ENCODE results near the gene PNMA6E. TPM values are rescaled to one million over a fixed set of nuclear protein-coding genes. Genes with fewer than 3 reads are reported as not detected.
"Not testable (repeated sequence)": the region's sequence is repeated elsewhere in the genome, so short reads cannot be mapped to it uniquely, and the experiment has no call there.

PNMA6E gene
- total and polyA plus RNA-seq, 2 experiments from 2014 or later = 0.06 TPM; not detected in 1

- Histone ChIP-seq H3K36me3 (no peaks in the 10 kb centered on the region), H3K27me3 (no peaks in the 10 kb centered on the region), H3K9me3 (ENCODE audit: low read depth) (no peaks in the 10 kb centered on the region), H3K4me3 (no peak overlapping the region), H3K27ac (no peak overlapping the region), H3K4me1 (ENCODE audit: low read depth) (no peaks in the 10 kb centered on the region)
- no peak for TF ChIP-seq CTCF (IDR thresholded peaks at IDR 0.05; ENCODE audit: low read depth, low read length)
- DNase-seq (ENCODE audit: low read depth in 1 of 2, low spot score in 1 of 2) = no peak
These were observed 12.3 kb downstream of the PNMA6E start for GRCh38 chrX:153388722-153389459.

- no peak for DNase-seq (ENCODE audit: low read depth in 1 of 2, low spot score in 1 of 2)
- no peaks in the 10 kb centered on the region for H3K4me1 ChIP-seq (ENCODE audit: low read depth)
- H3K9me3 ChIP-seq (ENCODE audit: low read depth) = no peaks in the 10 kb centered on the region
- H3K36me3 ChIP-seq = no peaks in the 10 kb centered on the region
- H3K27me3 ChIP-seq = no peaks in the 10 kb centered on the region
- no peak overlapping the region for H3K27ac ChIP-seq
- TF ChIP-seq CTCF (IDR thresholded peaks at IDR 0.05; ENCODE audit: low read depth, low read length) = no peak
- no peak overlapping the region for H3K4me3 ChIP-seq
These were observed 13.0 kb downstream of the PNMA6E start for GRCh38 chrX:153387987-153388721.

GRCh38 chrX:153387345-153387744 lies 13.8 kb downstream of the PNMA6E start:
- no peaks in the 10 kb centered on the region for H3K9me3 ChIP-seq (ENCODE audit: low read depth)
- H3K36me3 ChIP-seq = no peaks in the 10 kb centered on the region
- H3K4me1 ChIP-seq (ENCODE audit: low read depth) = no peaks in the 10 kb centered on the region
- no peaks in the 10 kb centered on the region for H3K27me3 ChIP-seq
- no peak for TF ChIP-seq CTCF (IDR thresholded peaks at IDR 0.05; ENCODE audit: low read depth, low read length)
- no peak for DNase-seq (ENCODE audit: low read depth in 1 of 2, low spot score in 1 of 2)
- no peak overlapping the region for H3K27ac ChIP-seq
- H3K4me3 ChIP-seq = no peak overlapping the region

GRCh38 chrX:153386097-153386496 lies 15.1 kb downstream of the PNMA6E start:
- Histone ChIP-seq H3K4me1 (ENCODE audit: low read depth) (no peaks in the 10 kb centered on the region), H3K27me3 (no peaks in the 10 kb centered on the region), H3K36me3 (no peaks in the 10 kb centered on the region), H3K4me3 (no peak overlapping the region), H3K9me3 (ENCODE audit: low read depth) (no peaks in the 10 kb centered on the region), H3K27ac (no peak overlapping the region)
- DNase-seq (ENCODE audit: low read depth in 1 of 2, low spot score in 1 of 2) = no peak
- no peak for TF ChIP-seq CTCF (IDR thresholded peaks at IDR 0.05; ENCODE audit: low read depth, low read length)

GRCh38 chrX:153384973-153385372 lies 16.2 kb downstream of the PNMA6E start:
- H3K4me1 ChIP-seq (ENCODE audit: low read depth); H3K4me3 ChIP-seq; H3K27ac ChIP-seq; H3K27me3 ChIP-seq; DNase-seq (ENCODE audit: low read depth in 1 of 2, low spot score in 1 of 2); H3K36me3 ChIP-seq; H3K9me3 ChIP-seq (ENCODE audit: low read depth): not testable (repeated sequence)

GRCh38 chrX:153384390-153384789 lies 16.8 kb downstream of the PNMA6E start:
- no peak for DNase-seq (ENCODE audit: low read depth in 1 of 2, low spot score in 1 of 2)
- Histone ChIP-seq H3K27me3 (no peaks in the 10 kb centered on the region), H3K36me3 (no peaks in the 10 kb centered on the region), H3K9me3 (ENCODE audit: low read depth) (no peaks in the 10 kb centered on the region), H3K4me3 (no peak overlapping the region), H3K4me1 (ENCODE audit: low read depth) (no peaks in the 10 kb centered on the region), H3K27ac (no peak overlapping the region)
- TF ChIP-seq CTCF (IDR thresholded peaks at IDR 0.05; ENCODE audit: low read depth, low read length) = no peak

All from cardiac muscle cell (in vitro differentiated cells and primary cell).